Body of pancreas (tissue), 4 donors: ENCODE measurements around the gene CAMTA1. TPM values are rescaled to one million over a fixed set of nuclear protein-coding genes. Genes with fewer than 3 reads are reported as not detected.

Source experiments
- ATAC-seq: fragments of 150-250 bp; one replicate; pipeline ENCODE4 v1.9.1; 2016
- DNase-seq, 4 donors: peaks; one replicate each; pipeline ENCODE4 v3.0.0-alpha.2; 2019
- H3K27ac ChIP-seq, 4 donors: fragments of 200-600 bp; sonication (generic); 1 replicate in 3 of 4; 2 replicates in 1 of 4; pipeline versions ENCODE4 v1.5.1 to v1.6.1; 2016 to 2019; ENCODE audit warnings: mild to moderate bottlenecking in 1 of 4, mixed read lengths in 1 of 4, moderate library complexity in 1 of 4
- H3K27me3 ChIP-seq, 2 donors: fragments of 200-600 bp; sonication (generic); one replicate each; pipeline ENCODE4 v1.6.0; 2016; ENCODE audit warnings: mild to moderate bottlenecking in 1 of 2
- H3K36me3 ChIP-seq, 2 donors: fragments of 200-600 bp; sonication (generic); replicated peaks in 1 of 2; 2 replicates each; pipeline ENCODE4 v1.5.1; 2016; ENCODE audit warnings: low read depth in 2 of 2; ENCODE audit not compliant: insufficient read depth in 1 of 2
- H3K4me1 ChIP-seq: fragments of 200-600 bp; sonication (generic); one replicate; pipeline ENCODE4 v1.6.0; 2016
- H3K4me3 ChIP-seq, 2 donors: fragments of 200-600 bp; sonication (generic); 1 replicate in 1 of 2; 2 replicates in 1 of 2; pipeline ENCODE4 v1.5.1; 2016 to 2019
- H3K9me3 ChIP-seq, 3 donors: fragments of 200-600 bp; sonication (generic); 1 replicate in 2 of 3; 2 replicates in 1 of 3; pipeline ENCODE4 v1.5.1; 2016
- CTCF ChIP-seq, 7 experiments: fragments of 450-650 bp in 4 of 7; fragments of 200-600 bp in 3 of 7; sonication (generic) in 3 of 7; IDR thresholded peaks; one replicate each; pipeline ENCODE4 v1.5.1; 2016 to 2019; ENCODE audit warnings: antibody characterized with exemption in 7 of 7
- POLR2A ChIP-seq, 3 donors: fragments of 450-650 bp; IDR thresholded peaks; one replicate each; pipeline ENCODE4 v1.6.1; 2016; ENCODE audit warnings: antibody characterized with exemption in 3 of 3, mild to moderate bottlenecking in 2 of 3
- WGBS, 2 donors: methylation state at CpG; one replicate each; pipeline ENCODE4 v1.1.5; 2017; 5-methylcytosine and 5-hydroxymethylcytosine counted together
- intact Hi-C: fragments of 100-400 bp; cut with DNase I; formaldehyde crosslinking; loops from one replicate; pipeline ENCODE4 v1.15.1; 2023
- total RNA-seq, 2 donors: library from RNA; depleted of rRNA; stranded (reverse); fragments of >200 nt; gene quantifications; one replicate each; pipeline ENCODE4 v1.1.0, GENCODE V29; 2016

Gene CAMTA1
- total RNA-seq, 2 donors from 2014 or later = 36.3 to 59.7 TPM

DNA sequence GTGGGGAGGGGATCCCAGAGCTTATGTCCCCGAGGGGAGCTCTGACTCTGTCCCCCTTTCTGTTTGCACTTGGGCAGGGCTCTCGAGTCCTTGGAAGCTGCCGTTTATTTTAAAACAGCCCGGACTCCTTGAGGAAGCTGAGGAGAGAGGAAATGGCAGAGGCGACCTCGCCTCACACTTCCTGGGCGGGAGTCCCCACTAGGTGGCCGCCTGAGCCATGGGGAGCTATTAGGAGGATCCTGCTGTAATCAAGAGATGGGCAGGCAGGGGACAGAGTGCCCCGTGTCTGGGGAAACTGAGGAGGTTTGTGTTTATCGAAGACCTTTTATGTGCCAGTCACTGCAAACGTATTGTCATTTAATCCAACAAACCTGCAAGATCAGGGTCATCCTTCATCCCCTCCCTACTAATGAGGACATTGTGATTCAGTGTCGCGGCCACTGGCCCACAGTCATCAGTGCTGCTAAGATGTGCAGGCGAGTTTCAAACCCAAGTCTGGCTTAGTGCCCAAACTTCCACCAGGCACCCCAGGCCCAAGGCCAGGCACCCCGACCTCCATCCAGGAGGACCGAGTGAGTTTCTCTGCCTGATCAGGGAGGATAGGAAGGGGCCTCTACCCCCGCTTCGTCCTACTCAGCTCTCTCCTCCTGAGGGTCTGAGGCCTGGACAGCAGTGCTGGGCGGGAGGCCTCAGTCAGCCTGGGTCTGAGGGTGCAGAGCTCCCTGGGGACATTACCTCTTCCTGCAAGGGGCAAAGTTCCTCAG, 669.0 kb downstream of the CAMTA1 start:
- WGBS, 2 donors = 44 to 66% methylated on average over 11 to 19 of the region's 19 CpGs
- intact Hi-C loops = no loop called here
- TF ChIP-seq POLR2A (IDR thresholded peaks at IDR 0.05) (no peak), CTCF (IDR thresholded peaks at IDR 0.05) (peak in 2 of 7 experiments; percentile 16 to 29)
- Histone ChIP-seq H3K4me3 (no peak overlapping the region), H3K9me3 (no peaks in the 10 kb centered on the region), H3K36me3 (no peaks in the 10 kb centered on the region), H3K27ac (no peak overlapping the region), H3K27me3 (no peaks in the 10 kb centered on the region), H3K4me1 (peaks cover 13% of the 10 kb centered on the region)
- no peak for DNase-seq
- ATAC-seq = no peak

DNA sequence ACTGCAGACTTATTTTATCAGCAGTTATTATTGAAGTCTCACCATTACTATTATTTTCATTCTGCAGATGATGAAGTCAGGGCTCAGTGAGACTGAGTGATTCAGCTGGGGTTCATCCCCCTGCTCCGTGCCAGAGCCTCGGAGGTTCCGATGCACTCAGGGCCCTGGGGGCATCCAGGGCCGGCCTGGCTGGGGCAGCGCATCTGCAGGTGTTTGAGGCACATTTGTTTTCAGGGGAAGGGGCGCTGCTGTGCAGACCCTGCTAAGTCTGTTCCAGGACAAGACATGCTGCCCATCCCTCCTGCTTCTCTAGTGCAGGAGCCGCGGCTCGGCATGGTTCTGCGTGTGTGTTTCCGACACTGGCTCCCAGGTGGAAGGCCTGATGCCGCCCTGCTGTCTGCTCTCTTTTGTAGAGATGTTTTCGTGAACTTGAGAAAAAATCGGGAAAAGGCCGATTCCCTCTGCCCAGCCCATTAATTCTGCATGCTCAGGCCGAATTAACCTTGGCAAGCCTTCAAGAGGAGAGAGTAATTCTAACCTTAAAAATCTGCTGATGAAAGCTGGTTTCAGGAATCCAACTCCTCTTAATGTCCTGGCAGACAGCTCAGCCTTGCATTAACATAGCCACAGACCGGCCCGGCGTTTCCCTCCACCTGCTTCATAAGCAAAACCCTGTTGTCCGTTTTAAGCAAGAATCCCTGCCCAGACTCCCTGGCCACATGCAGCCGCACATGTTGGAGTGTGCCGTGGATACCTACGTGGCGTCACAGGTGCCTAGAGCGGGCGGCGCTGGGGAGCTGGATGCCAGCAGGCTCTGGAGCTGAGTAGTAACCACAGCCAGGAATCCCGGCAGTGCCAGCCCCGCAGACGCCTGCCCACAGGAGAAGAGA, 669.9 kb downstream of the CAMTA1 start:
- Histone ChIP-seq H3K27ac (no peak overlapping the region), H3K4me3 (no peak overlapping the region), H3K9me3 (no peaks in the 10 kb centered on the region), H3K36me3 (no peaks in the 10 kb centered on the region), H3K27me3 (no peaks in the 10 kb centered on the region), H3K4me1 (peaks cover 13% of the 10 kb centered on the region)
- TF ChIP-seq CTCF (IDR thresholded peaks at IDR 0.05) = no peak
- TF ChIP-seq POLR2A (IDR thresholded peaks at IDR 0.05) = no peak
- ATAC-seq = no peak
- no peak for DNase-seq
- 84 to 92% methylated on average over 22 to 29 of the region's 30 CpGs for WGBS, 2 donors
- intact Hi-C loops = no loop called here

GRCh38 chr1:7455796-7456721, 670.8 kb downstream of the CAMTA1 start:
- 62 to 63% methylated on average over 13 to 15 of the region's 15 CpGs for WGBS, 2 donors
- peaks cover 13% of the 10 kb centered on the region for H3K4me1 ChIP-seq
- H3K36me3 ChIP-seq = no peaks in the 10 kb centered on the region
- peak overlapping the region in 3 of 4 donors; percentile 62 to 67 (median 67) for H3K27ac ChIP-seq
- no peaks in the 10 kb centered on the region for H3K27me3 ChIP-seq
- TF ChIP-seq POLR2A (IDR thresholded peaks at IDR 0.05) = no peak
- TF ChIP-seq CTCF (IDR thresholded peaks at IDR 0.05) = no peak
- peak in 1 of 4 donors; percentile 37 for DNase-seq
- intact Hi-C loops = no loop called here
- ATAC-seq = no peak
- no peak overlapping the region for H3K4me3 ChIP-seq
- no peaks in the 10 kb centered on the region for H3K9me3 ChIP-seq

DNA sequence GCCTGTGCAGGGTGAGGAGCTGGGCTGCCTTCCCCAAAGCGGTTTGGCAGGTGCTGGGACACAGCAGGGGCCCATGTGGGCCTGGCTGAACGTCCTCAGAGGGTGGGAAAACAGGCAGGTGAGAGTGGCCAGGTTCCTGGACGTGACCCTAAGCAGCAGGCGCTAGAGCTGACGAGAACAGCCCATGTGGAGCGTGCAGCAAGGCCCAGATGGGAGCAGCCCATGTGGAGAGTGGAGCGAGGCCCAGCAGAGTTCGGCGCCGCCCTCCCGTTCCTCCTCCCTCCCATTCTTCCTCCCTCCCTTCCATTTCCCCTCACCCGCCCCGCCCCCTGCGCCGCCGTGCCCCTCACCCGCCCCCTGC, 671.4 kb downstream of the CAMTA1 start:
- H3K4me1 ChIP-seq = peaks cover 13% of the 10 kb centered on the region
- H3K4me3 ChIP-seq = no peak overlapping the region
- H3K9me3 ChIP-seq = no peaks in the 10 kb centered on the region
- TF ChIP-seq CTCF (IDR thresholded peaks at IDR 0.05) (no peak), POLR2A (IDR thresholded peaks at IDR 0.05) (no peak)
- ATAC-seq = peak; percentile 86
- peak overlapping the region in 3 of 4 donors; percentile 62 to 67 (median 67) for H3K27ac ChIP-seq
- 25 to 38% methylated on average over 10 to 11 of the region's 17 CpGs for WGBS, 2 donors
- no peaks in the 10 kb centered on the region for H3K36me3 ChIP-seq
- DNase-seq = peak; percentile 77 to 91 (median 90)
- no peaks in the 10 kb centered on the region for H3K27me3 ChIP-seq
- intact Hi-C loops = no loop called here
